NT2/D1 (cell line): ENCODE data around the gene SLC66A1.

Experiments used
- YY1 ChIP-seq: IDR thresholded peaks from 2 replicates; pipeline ENCODE4 v1.6.1; 2011; ENCODE audit not compliant: insufficient read length, insufficient read depth
- ZNF274 ChIP-seq: IDR thresholded peaks from 2 replicates; pipeline ENCODE4 v1.6.1; 2011; ENCODE audit warnings: mild to moderate bottlenecking, low read depth, low read length

DNA sequence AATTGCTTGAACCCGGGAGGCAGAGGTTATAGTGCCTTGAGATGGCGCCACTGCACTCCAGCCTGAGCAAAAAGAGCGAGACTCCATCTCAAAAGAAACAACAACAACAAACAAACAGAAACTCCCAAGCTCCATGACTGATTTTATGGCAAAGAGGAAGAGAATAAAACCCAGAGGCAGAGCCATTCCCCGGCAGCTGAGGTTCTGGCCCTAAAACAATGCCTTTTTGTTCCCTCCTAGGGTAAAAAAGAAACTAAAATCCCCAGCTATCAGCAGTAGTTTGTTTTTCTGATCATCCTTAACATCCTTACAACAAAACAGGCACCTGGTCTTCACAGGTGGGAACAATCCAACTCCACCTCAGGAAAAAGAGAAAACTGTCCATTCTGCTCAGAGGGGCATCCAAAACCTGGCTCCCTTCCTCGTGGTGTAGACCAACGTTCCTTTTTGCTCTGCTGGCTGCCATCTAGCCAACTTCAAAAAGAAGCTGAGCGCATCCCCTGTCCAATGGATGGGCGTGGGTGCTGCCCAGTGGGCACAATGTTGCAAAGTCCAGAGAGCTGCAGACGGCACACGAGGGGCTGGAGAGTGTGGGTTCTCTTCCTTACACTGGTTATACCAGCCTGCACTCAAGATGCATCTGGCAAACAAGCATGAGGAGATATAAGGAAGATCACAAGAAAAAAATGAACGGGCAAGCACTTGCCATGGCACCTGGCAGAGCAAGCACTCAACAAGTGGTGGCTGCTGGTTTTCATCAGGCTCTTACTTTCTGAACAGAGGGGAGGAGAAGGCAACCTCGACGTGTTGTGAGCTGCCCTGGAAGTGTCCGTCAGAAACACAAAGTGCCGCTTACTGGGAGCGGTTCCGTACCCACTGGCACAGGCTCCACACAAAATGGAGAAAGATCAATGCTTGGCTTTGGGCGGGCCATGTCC is 54.7 kb downstream of the SLC66A1 start:
- TF ChIP-seq ZNF274 (no peak), YY1 (no peak)
